ENCODE results near the gene DNAJC17.

The DNAJC17 gene

GRCh38 chr15:40807028-40807887 lies at the start of gene DNAJC17, which contains the start of gene ZFYVE19:
Gene DNAJC17 (minus strand): TSS chr15:40807473. CDS start chr15:40807446, 27 bp downstream.
Gene ZFYVE19 (plus strand): TSS chr15:40807089. CDS start chr15:40807590, 501 bp downstream.
- peak; percentile 99 for DNase-seq

- DNase-seq, result no peak
Measured at GRCh38 chr15:40856746-40857145, 49.5 kb upstream of the DNAJC17 start.

- DNase-seq, result no peak
Measured at GRCh38 chr15:40855706-40856234, 48.5 kb upstream of the DNAJC17 start.

- DNase-seq, result no peak
Measured at GRCh38 chr15:40854161-40854560, 46.9 kb upstream of the DNAJC17 start.

DNA sequence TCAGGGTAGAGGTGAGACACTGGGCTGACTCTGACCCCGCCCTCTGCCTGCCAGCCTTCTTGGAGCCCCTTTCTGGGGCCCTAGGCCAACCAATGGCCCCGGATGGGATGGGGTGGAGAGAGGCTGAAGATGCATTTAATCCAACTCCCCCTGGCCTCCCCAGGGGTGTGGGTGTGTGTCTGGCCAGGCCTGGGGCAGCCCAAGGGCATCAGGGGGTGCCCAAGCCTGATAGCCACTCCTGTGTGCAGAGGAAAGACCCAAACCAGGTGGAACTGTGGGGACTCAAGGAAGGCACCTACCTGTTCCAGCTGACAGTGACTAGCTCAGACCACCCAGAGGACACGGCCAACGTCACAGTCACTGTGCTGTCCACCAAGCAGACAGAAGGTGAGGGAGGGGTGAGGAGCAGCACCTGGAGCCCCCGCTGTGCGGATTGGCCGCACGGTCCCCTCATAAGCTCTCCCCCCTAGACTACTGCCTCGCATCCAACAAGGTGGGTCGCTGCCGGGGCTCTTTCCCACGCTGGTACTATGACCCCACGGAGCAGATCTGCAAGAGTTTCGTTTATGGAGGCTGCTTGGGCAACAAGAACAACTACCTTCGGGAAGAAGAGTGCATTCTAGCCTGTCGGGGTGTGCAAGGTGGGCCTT lies 46.1 kb upstream of the DNAJC17 start:
- no peak for DNase-seq

- no peak for DNase-seq
Measured at GRCh38 chr15:40852529-40852928, 45.3 kb upstream of the DNAJC17 start.

- no peak for DNase-seq
Measured at GRCh38 chr15:40850576-40851112, 43.4 kb upstream of the DNAJC17 start.

DNA sequence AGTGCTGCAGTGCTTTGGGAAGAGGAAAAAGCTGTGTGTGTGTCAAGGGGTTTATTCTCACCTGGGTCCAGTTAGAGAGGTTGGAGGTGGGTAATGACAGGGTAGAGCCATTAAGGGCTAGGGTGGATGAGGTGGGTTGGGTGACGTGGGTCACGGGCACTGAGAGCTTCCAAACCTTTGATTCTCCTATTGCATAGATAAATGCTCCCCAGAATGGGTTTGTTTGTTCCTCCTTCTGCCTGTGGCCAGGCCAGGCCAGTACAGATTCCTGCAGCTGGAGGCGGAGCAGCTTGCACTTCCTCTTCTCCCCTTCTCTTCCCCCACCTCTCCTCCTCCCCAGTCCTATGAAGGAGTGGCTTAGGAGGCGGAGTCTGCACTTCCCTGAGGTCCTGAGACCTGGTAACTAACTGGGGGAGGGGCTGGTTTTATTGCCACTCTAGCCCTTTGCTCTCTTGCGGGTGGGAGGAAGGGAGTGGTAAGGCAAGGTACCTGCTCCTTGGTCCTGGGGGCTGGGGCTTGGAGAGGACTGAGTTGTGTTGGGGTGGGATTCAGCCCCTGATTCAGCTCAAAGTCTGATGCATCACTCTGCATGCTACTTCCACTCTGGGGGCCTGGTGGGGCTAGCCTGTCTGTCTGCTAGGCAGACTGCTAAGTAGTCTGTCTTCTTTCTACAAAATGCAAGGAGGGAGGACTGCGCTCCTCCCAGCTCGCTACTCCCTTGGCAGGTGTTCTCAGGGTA lies 40.1 kb upstream of the DNAJC17 start:
- peak; percentile 89 for DNase-seq

DNA sequence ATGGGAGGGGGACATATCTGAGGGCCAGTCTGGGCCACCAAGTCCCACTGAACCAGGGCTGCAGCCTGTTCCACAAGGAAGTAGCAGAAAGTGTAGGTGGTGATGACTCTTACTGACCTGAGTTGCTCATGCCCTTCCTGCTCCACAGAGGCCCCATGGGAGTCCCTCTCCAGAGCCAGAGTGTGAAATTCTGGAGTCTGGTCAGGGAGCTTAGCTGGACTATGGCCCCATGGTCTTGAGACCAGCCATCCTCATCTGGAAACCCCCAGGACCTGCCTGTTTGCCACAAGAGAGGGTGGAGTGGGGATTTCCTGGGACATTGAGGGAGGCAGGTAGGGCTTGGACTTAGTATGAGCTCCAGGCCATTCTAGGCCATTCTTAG lies 39.6 kb upstream of the DNAJC17 start:
- no peak for DNase-seq

DNA sequence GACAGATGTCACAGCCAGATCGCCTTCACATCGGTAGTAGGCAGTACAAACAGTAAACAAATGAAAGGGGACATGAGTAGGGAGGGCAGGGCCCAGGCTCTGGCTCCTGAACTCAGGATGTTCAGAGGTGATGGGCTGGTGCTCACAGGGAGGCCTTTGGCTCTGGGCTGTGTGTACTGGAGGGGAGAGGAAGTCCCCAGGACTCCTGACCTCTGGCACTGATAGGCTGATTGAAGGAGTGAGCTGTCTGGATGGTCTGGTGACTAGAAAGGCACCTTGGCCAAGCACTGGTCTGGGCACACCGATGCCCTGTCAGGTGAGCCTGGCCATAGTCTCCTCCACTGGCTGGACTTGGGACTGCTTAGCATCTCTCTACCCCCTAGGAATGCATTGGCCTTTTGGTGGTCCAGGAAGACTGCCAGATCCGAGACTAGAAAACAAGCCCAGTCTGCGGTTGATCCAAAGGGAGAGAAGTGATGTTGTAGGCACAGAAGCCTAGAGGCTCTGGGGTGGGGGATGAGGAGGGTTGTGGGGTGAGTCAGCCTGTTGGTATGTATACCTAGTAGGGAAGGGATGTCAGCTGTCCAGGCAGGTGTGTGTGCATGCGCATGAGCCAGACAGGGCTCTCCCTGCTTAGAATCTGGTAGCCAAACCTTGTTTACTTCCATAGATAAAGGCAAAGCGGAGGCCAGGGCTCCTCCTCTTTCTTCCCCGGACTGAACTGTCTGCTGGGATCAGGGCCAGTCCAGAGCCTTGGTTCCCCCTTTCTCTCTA lies 38.4 kb upstream of the DNAJC17 start:
- no peak for DNase-seq

GRCh38 chr15:40845036-40845435 lies 37.8 kb upstream of the DNAJC17 start:
- no peak for DNase-seq

- peak; percentile 56 for DNase-seq
Measured at GRCh38 chr15:40844696-40845030, 37.4 kb upstream of the DNAJC17 start.

GRCh38 chr15:40843885-40844695 lies 36.8 kb upstream of the DNAJC17 start, which contains the start of gene SPINT1:
Gene SPINT1 (plus strand): TSS chr15:40844048. CDS start chr15:40844555, 507 bp downstream.
- DNase-seq, result peak; percentile 38

DNA sequence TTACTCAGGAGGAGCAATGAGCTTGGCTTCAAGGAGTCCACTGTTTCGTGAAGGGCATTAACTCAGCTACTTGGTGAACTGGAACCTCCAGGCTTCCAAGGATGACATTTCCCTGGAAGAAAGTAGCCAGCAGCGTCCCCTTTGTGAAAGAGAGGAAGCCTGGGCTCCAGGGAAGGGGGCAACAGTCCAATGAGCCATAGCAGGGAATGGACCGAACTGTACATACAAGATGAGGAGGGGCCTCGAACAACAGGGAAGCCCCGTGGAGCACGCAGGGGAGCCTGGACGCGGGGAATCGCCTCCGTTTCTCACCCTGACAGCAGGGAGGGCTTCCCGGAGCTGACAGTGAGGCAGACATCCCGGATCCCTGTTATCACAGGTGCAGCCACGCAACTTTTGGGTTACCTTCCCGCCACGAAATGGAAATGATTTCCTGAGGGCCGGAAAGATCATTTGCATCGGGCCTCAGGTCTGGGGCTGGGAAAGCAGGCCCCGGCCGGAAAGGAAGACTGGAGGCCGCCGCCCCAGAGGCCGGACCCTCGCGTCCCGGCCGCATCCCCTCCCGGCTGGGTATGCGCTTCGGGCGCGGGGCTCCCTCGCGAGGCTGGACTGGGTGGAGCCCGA lies 36.1 kb upstream of the DNAJC17 start:
- DNase-seq, result no peak

- no peak for DNase-seq
Measured at GRCh38 chr15:40841741-40842140, 34.5 kb upstream of the DNAJC17 start.

GRCh38 chr15:40838756-40839155 lies 31.5 kb upstream of the DNAJC17 start:
- no peak for DNase-seq

DNA sequence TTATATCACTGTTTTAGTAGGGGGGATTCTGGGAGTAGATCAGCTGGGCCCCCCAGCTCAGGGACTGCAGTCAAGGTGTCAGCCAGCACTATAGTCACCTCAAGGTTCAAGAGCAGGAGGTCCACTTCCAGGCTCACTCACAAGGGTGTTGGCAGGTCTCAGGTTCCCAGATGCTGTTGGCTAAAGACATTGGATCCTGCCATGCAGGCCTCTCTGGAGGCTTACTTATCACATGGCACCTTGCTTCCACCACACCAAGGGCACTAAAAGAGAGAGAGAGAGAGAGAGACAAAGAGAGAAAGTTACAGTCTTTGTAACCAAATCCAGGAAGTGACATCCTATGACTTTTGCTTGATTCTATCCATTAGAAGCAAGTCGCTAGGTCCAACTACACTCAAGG lies 28.7 kb upstream of the DNAJC17 start:
- peak; percentile 14 for DNase-seq

DNA sequence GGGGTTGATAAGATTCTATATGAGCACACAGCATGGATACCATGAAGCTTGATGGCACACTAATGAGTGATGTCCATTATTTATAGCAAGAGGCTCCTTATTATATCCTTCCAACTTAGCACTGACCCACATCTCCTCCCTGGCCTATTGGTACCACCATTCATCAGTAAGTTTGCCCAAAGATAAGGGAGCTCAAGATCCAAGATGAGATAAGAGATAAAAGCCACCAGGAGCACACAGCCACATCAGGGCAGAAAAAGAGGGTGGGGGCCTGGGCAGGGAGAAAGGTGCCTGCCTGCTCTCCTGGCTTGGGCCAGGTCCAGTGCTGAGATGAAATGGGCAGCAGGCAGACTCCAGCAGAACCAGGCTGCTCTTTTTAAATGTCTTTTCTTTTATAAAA lies 25.6 kb upstream of the DNAJC17 start:
- DNase-seq, result no peak

- DNase-seq, result no peak
Measured at GRCh38 chr15:40831861-40832260, 24.6 kb upstream of the DNAJC17 start.

DNA sequence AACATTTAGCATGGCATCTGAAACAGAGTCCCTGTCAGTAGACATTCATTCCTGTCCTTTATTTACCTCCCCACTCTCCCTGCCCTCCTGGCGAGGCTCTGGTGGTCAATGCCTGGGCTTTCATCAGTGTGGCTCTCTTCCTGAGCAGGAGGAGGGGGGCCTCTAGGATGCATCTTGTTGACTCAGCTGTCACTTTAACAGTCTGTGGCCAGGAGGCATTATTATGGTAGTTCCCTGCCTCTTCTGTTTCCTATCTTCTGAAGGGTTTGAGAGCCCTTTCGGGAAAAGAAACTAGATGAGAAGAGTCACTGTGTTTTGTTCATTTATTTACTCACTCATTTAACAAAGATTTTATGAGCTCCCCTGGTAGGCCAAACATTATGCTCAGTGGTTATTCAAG lies 23.6 kb upstream of the DNAJC17 start:
- no peak for DNase-seq

- DNase-seq, result no peak
Measured at GRCh38 chr15:40829115-40829514, 21.8 kb upstream of the DNAJC17 start.
